ENCODE data around the gene MECR.
"Not testable (repeated sequence)": the region's sequence is repeated elsewhere in the genome, so short reads cannot be mapped to it uniquely, and the experiment has no call there.

Gene MECR

GRCh38 chr1:29166291-29166878 is 64.3 kb downstream of the MECR start:
- Mint-ChIP-seq H3K4me3 (no peak overlapping the region), H3K9me3 (no peaks in the 10 kb centered on the region), H3K36me3 (ENCODE audit: low read depth) (peaks cover 98% of the 10 kb centered on the region), H3K27ac (peak overlapping the region; percentile 26), H3K27me3 (no peaks in the 10 kb centered on the region), H3K4me1 (ENCODE audit: low read depth) (peaks cover 78% of the 10 kb centered on the region)
- DNase-seq: no peak

- H3K27ac Mint-ChIP-seq: peak overlapping the region; percentile 53
- H3K4me1 Mint-ChIP-seq (ENCODE audit: low read depth): peaks cover 65% of the 10 kb centered on the region
These were observed 66.1 kb downstream of the MECR start for GRCh38 chr1:29164588-29164987.

GRCh38 chr1:29162476-29163138 is 68.1 kb downstream of the MECR start:
- H3K4me1 Mint-ChIP-seq (ENCODE audit: low read depth): peaks cover 51% of the 10 kb centered on the region
- no peaks in the 10 kb centered on the region for H3K27me3 Mint-ChIP-seq

More at GRCh38 chr1:29164588-29164987, 66.1 kb downstream of the MECR start:
- no peak overlapping the region for H3K4me3 Mint-ChIP-seq
- H3K27me3 Mint-ChIP-seq: no peaks in the 10 kb centered on the region
- no peak for DNase-seq
- H3K9me3 Mint-ChIP-seq: no peaks in the 10 kb centered on the region
- H3K36me3 Mint-ChIP-seq (ENCODE audit: low read depth): peaks cover 96% of the 10 kb centered on the region

GRCh38 chr1:29162025-29162424 is 68.7 kb downstream of the MECR start:
- Mint-ChIP-seq H3K36me3 (ENCODE audit: low read depth) (peaks cover 94% of the 10 kb centered on the region), H3K27me3 (no peaks in the 10 kb centered on the region), H3K27ac (no peak overlapping the region), H3K9me3 (no peaks in the 10 kb centered on the region), H3K4me3 (no peak overlapping the region), H3K4me1 (ENCODE audit: low read depth) (peaks cover 48% of the 10 kb centered on the region)
- DNase-seq: no peak

More at GRCh38 chr1:29162476-29163138, 68.1 kb downstream of the MECR start:
- Mint-ChIP-seq H3K9me3 (no peaks in the 10 kb centered on the region), H3K4me3 (no peak overlapping the region), H3K27ac (peak overlapping the region; percentile 47), H3K36me3 (ENCODE audit: low read depth) (peaks cover 94% of the 10 kb centered on the region)
- no peak for DNase-seq

- H3K4me3 Mint-ChIP-seq: no peak overlapping the region
These were observed 71.0 kb downstream of the MECR start for GRCh38 chr1:29159773-29160172.

GRCh38 chr1:29157269-29157601 is 73.5 kb downstream of the MECR start:
- peaks cover 94% of the 10 kb centered on the region for H3K36me3 Mint-ChIP-seq (ENCODE audit: low read depth)
- no peak overlapping the region for H3K4me3 Mint-ChIP-seq
- DNase-seq: no peak
- no peaks in the 10 kb centered on the region for H3K27me3 Mint-ChIP-seq
- H3K9me3 Mint-ChIP-seq: no peaks in the 10 kb centered on the region
- no peak overlapping the region for H3K27ac Mint-ChIP-seq
- peaks cover 4% of the 10 kb centered on the region for H3K4me1 Mint-ChIP-seq (ENCODE audit: low read depth)

More at GRCh38 chr1:29159773-29160172, 71.0 kb downstream of the MECR start:
- Mint-ChIP-seq H3K36me3 (ENCODE audit: low read depth) (peaks cover 94% of the 10 kb centered on the region), H3K27me3 (no peaks in the 10 kb centered on the region), H3K9me3 (no peaks in the 10 kb centered on the region), H3K27ac (no peak overlapping the region), H3K4me1 (ENCODE audit: low read depth) (peaks cover 25% of the 10 kb centered on the region)
- DNase-seq: no peak

GRCh38 chr1:29156543-29157268 is 74.0 kb downstream of the MECR start:
- H3K27me3 Mint-ChIP-seq: no peaks in the 10 kb centered on the region
- H3K9me3 Mint-ChIP-seq: no peaks in the 10 kb centered on the region
- no peak for DNase-seq
- peaks cover 94% of the 10 kb centered on the region for H3K36me3 Mint-ChIP-seq (ENCODE audit: low read depth)
- H3K4me1 Mint-ChIP-seq (ENCODE audit: low read depth): peaks cover 4% of the 10 kb centered on the region
- H3K4me3 Mint-ChIP-seq: no peak overlapping the region
- H3K27ac Mint-ChIP-seq: peak overlapping the region; percentile 58

GRCh38 chr1:29152046-29152805 is 78.5 kb downstream of the MECR start:
- Mint-ChIP-seq H3K4me3 (no peak overlapping the region), H3K4me1 (ENCODE audit: low read depth) (no peaks in the 10 kb centered on the region), H3K9me3 (no peaks in the 10 kb centered on the region), H3K27ac (no peak overlapping the region), H3K36me3 (ENCODE audit: low read depth) (peaks cover 100% of the 10 kb centered on the region), H3K27me3 (no peaks in the 10 kb centered on the region)
- DNase-seq: no peak

GRCh38 chr1:29150346-29150745 is 80.4 kb downstream of the MECR start:
- H3K9me3 Mint-ChIP-seq; H3K27me3 Mint-ChIP-seq; DNase-seq; H3K4me1 Mint-ChIP-seq (ENCODE audit: low read depth); H3K4me3 Mint-ChIP-seq: not testable (repeated sequence)
- H3K36me3 Mint-ChIP-seq (ENCODE audit: low read depth): peaks cover 100% of the 10 kb centered on the region
- peak overlapping the region; percentile 44 for H3K27ac Mint-ChIP-seq

GRCh38 chr1:29148656-29149491 is 81.9 kb downstream of the MECR start:
- peaks cover 95% of the 10 kb centered on the region for H3K36me3 Mint-ChIP-seq (ENCODE audit: low read depth)
- H3K9me3 Mint-ChIP-seq: no peaks in the 10 kb centered on the region
- H3K4me3 Mint-ChIP-seq: no peak overlapping the region
- DNase-seq: no peak
- H3K27ac Mint-ChIP-seq: peak overlapping the region; percentile 56
- no peaks in the 10 kb centered on the region for H3K4me1 Mint-ChIP-seq (ENCODE audit: low read depth)
- H3K27me3 Mint-ChIP-seq: no peaks in the 10 kb centered on the region

- no peaks in the 10 kb centered on the region for H3K27me3 Mint-ChIP-seq
- H3K9me3 Mint-ChIP-seq: no peaks in the 10 kb centered on the region
- H3K4me3 Mint-ChIP-seq: no peak overlapping the region
- peaks cover 79% of the 10 kb centered on the region for H3K36me3 Mint-ChIP-seq (ENCODE audit: low read depth)
- no peak for DNase-seq
- no peak overlapping the region for H3K27ac Mint-ChIP-seq
- no peaks in the 10 kb centered on the region for H3K4me1 Mint-ChIP-seq (ENCODE audit: low read depth)
These were observed 84.8 kb downstream of the MECR start for GRCh38 chr1:29145739-29146437.

GRCh38 chr1:29144178-29144577 is 86.6 kb downstream of the MECR start:
- Mint-ChIP-seq H3K4me3 (no peak overlapping the region), H3K27ac (no peak overlapping the region), H3K4me1 (ENCODE audit: low read depth) (no peaks in the 10 kb centered on the region), H3K27me3 (no peaks in the 10 kb centered on the region), H3K9me3 (no peaks in the 10 kb centered on the region), H3K36me3 (ENCODE audit: low read depth) (peaks cover 62% of the 10 kb centered on the region)
- no peak for DNase-seq

GRCh38 chr1:29142714-29143113 is 88.0 kb downstream of the MECR start:
- Mint-ChIP-seq H3K36me3 (ENCODE audit: low read depth) (peaks cover 48% of the 10 kb centered on the region), H3K4me3 (no peak overlapping the region), H3K9me3 (no peaks in the 10 kb centered on the region), H3K4me1 (ENCODE audit: low read depth) (no peaks in the 10 kb centered on the region), H3K27ac (no peak overlapping the region), H3K27me3 (no peaks in the 10 kb centered on the region)
- DNase-seq: no peak
